WTC11 (cell line): ENCODE data around the gene URM1. TPM values are rescaled to one million over a fixed set of nuclear protein-coding genes. Genes with fewer than 3 reads are reported as not detected.

Source experiments
- ELF4 ChIP-seq: sonication (generic); formaldehyde crosslinking; IDR thresholded peaks from 2 replicates; pipeline ENCODE4 v1.8.1; 2022; ENCODE audit warnings: low read depth, mild to moderate bottlenecking, moderate library complexity, missing genetic modification reagents
- ETV6 ChIP-seq: sonication (generic); formaldehyde crosslinking; IDR thresholded peaks from 2 replicates; pipeline ENCODE4 v1.8.1; 2022; ENCODE audit warnings: mild to moderate bottlenecking, missing genetic modification reagents
- GABPB1 ChIP-seq: sonication (generic); formaldehyde crosslinking; IDR thresholded peaks from 2 replicates; pipeline ENCODE4 v1.8.1; 2023; ENCODE audit warnings: mild to moderate bottlenecking, missing genetic modification reagents
- GTF2I ChIP-seq: fragments of 250-450 bp; sonication (Bioruptor Pico); conservative IDR thresholded peaks from 2 replicates; pipeline ENCODE4 v1.4.0; 2021; ENCODE audit warnings: mild to moderate bottlenecking
- HMGXB4 ChIP-seq: sonication (generic); formaldehyde crosslinking; IDR thresholded peaks from 2 replicates; pipeline ENCODE4 v1.8.1; 2023; ENCODE audit warnings: mild to moderate bottlenecking, moderate library complexity, missing genetic modification reagents
- KAT7 ChIP-seq: sonication (generic); formaldehyde crosslinking; IDR thresholded peaks from 2 replicates; pipeline ENCODE4 v1.8.1; 2023; ENCODE audit warnings: missing genetic modification reagents, mild to moderate bottlenecking, borderline replicate concordance
- NR1H2 ChIP-seq: sonication (generic); formaldehyde crosslinking; IDR thresholded peaks from 2 replicates; pipeline ENCODE4 v1.9.0; 2021; ENCODE audit warnings: mild to moderate bottlenecking, moderate library complexity, missing genetic modification reagents
- PRDM15 ChIP-seq: sonication (generic); formaldehyde crosslinking; IDR thresholded peaks from 2 replicates; pipeline ENCODE4 v1.8.0; 2022; ENCODE audit warnings: missing genetic modification reagents
- PRRX2 ChIP-seq: fragments of 250-450 bp; sonication (Bioruptor Pico); IDR thresholded peaks from 2 replicates; pipeline ENCODE4 v1.8.0; 2021; ENCODE audit warnings: mild to moderate bottlenecking
- RELA ChIP-seq: sonication (generic); formaldehyde crosslinking; IDR thresholded peaks from 2 replicates; pipeline ENCODE4 v1.8.1; 2022; ENCODE audit warnings: missing genetic modification reagents, mild to moderate bottlenecking, borderline replicate concordance
- RORB ChIP-seq: fragments of 250-450 bp; sonication (Bioruptor Pico); IDR thresholded peaks from 2 replicates; pipeline ENCODE4 v1.9.0; 2021; ENCODE audit warnings: mild to moderate bottlenecking
- SP1 ChIP-seq: sonication (generic); formaldehyde crosslinking; conservative IDR thresholded peaks from 2 replicates; pipeline ENCODE4 v1.8.1; 2022; ENCODE audit warnings: missing genetic modification reagents
- TEAD1 ChIP-seq: sonication (generic); formaldehyde crosslinking; IDR thresholded peaks from 2 replicates; pipeline ENCODE4 v1.8.0; 2022; ENCODE audit warnings: mild to moderate bottlenecking, missing genetic modification reagents
- ZNF263 ChIP-seq: sonication (generic); formaldehyde crosslinking; IDR thresholded peaks from 2 replicates; pipeline ENCODE4 v1.8.1; 2022; ENCODE audit warnings: low read depth, mild to moderate bottlenecking, moderate library complexity, missing genetic modification reagents
- total RNA-seq: library from RNA; stranded (reverse); gene quantifications from 3 replicates; pipeline ENCODE4 v1.2.3, GENCODE V29; 2021
- TF ChIP-seq, protein P1 (sequence below): fragments of 250-450 bp; sonication (Bioruptor Pico); IDR thresholded peaks from 2 replicates; pipeline ENCODE4 v2.1.2; 2022; ENCODE audit warnings: mild to moderate bottlenecking, moderate library complexity
- TF ChIP-seq, protein P2 (sequence below): sonication (generic); formaldehyde crosslinking; IDR thresholded peaks from 2 replicates; pipeline ENCODE4 v1.8.0; 2022; ENCODE audit warnings: mild to moderate bottlenecking, missing genetic modification reagents
- TF ChIP-seq, protein P3 (sequence below): fragments of 250-450 bp; sonication (Bioruptor Pico); IDR thresholded peaks from 2 replicates; pipeline ENCODE4 v1.9.0; 2021; ENCODE audit warnings: mild to moderate bottlenecking
- TF ChIP-seq, protein P4 (sequence below): fragments of 200-600 bp; IDR thresholded peaks from 2 replicates; pipeline ENCODE4 v1.8.0; 2022; ENCODE audit warnings: antibody characterized with exemption
- TF ChIP-seq, protein P5 (sequence below): sonication (generic); formaldehyde crosslinking; conservative IDR thresholded peaks from 2 replicates; pipeline ENCODE4 v1.8.1; 2022; ENCODE audit warnings: mild to moderate bottlenecking, missing genetic modification reagents

Gene URM1
- total RNA-seq, 1 experiment from 2014 or later = 67.9 TPM

DNA sequence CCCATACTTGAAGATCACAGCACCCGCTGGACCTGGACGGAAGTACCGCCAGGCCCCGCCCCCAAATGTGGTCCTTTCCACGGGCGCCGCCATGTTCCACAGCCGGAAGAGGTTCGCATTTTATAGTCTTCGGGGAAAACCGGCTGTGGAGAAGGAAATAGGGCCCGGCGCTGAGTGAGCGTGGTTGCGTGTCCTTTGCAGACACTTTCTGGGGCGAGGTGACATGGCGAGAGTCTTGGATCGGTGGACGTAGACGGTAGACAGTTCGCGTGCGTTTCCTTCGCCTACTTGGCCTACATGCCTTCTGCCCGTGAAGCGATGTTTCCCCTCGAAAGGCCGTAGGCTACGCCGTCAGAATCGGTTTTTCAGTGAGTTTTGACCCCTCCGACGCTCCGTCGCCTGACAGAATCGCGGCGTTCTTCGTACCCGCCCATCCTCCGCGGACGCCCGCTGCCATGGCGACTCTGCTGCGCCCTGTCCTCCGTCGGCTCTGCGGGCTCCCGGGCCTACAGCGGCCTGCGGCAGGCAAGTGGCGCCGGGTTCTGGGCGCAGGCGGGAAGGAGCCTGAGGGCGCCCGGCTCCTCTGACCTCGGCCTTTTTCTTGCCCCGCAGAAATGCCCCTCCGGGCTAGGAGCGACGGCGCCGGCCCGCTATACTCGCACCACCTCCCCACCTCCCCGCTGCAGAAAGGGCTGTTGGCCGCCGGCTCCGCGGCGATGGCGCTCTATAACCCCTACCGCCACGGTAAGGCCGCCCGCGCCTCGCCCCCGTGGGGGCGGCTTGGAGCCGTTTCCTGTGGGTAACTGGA lies 48.6 kb upstream of the URM1 start, which contains the start of the genes COQ4 and TRUB2 (continued):
- TF ChIP-seq HMGXB4 (CRISPR knock-in tag) = peak; percentile 96
- TF ChIP-seq ZNF263 (CRISPR knock-in tag) = no peak
- peak; percentile 74; the same call in 1 of the 2 replicates for TF ChIP-seq TEAD1
- no peak for TF ChIP-seq ELF4 (CRISPR knock-in tag)
- TF ChIP-seq, protein P1, sequence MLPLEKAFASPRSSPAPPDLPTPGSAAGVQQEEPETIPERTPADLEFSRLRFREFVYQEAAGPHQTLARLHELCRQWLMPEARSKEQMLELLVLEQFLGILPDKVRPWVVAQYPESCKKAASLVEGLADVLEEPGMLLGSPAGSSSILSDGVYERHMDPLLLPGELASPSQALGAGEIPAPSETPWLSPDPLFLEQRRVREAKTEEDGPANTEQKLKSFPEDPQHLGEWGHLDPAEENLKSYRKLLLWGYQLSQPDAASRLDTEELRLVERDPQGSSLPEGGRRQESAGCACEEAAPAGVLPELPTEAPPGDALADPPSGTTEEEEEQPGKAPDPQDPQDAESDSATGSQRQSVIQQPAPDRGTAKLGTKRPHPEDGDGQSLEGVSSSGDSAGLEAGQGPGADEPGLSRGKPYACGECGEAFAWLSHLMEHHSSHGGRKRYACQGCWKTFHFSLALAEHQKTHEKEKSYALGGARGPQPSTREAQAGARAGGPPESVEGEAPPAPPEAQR (CRISPR knock-in tag) = no peak
- peak; percentile 91 for TF ChIP-seq SP1 (CRISPR knock-in tag)
- no peak for TF ChIP-seq PRRX2 (CRISPR knock-in tag)
- TF ChIP-seq, protein P2, sequence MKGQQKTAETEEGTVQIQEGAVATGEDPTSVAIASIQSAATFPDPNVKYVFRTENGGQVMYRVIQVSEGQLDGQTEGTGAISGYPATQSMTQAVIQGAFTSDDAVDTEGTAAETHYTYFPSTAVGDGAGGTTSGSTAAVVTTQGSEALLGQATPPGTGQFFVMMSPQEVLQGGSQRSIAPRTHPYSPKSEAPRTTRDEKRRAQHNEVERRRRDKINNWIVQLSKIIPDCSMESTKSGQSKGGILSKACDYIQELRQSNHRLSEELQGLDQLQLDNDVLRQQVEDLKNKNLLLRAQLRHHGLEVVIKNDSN = peak; percentile 24; the same call in 1 of the 2 replicates
- TF ChIP-seq GTF2I (CRISPR knock-in tag) = no peak
- TF ChIP-seq RELA = 0 out of 2 replicates have a peak, but pooled peaks have one; percentile 51
- TF ChIP-seq, protein P3, sequence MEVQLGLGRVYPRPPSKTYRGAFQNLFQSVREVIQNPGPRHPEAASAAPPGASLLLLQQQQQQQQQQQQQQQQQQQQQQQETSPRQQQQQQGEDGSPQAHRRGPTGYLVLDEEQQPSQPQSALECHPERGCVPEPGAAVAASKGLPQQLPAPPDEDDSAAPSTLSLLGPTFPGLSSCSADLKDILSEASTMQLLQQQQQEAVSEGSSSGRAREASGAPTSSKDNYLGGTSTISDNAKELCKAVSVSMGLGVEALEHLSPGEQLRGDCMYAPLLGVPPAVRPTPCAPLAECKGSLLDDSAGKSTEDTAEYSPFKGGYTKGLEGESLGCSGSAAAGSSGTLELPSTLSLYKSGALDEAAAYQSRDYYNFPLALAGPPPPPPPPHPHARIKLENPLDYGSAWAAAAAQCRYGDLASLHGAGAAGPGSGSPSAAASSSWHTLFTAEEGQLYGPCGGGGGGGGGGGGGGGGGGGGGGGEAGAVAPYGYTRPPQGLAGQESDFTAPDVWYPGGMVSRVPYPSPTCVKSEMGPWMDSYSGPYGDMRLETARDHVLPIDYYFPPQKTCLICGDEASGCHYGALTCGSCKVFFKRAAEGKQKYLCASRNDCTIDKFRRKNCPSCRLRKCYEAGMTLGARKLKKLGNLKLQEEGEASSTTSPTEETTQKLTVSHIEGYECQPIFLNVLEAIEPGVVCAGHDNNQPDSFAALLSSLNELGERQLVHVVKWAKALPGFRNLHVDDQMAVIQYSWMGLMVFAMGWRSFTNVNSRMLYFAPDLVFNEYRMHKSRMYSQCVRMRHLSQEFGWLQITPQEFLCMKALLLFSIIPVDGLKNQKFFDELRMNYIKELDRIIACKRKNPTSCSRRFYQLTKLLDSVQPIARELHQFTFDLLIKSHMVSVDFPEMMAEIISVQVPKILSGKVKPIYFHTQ = no peak
- peak; percentile 83 for TF ChIP-seq GABPB1 (CRISPR knock-in tag)
- TF ChIP-seq KAT7 = peak; percentile 30; the same call in 1 of the 2 replicates
- no peak for TF ChIP-seq NR1H2 (CRISPR knock-in tag)
- no peak for TF ChIP-seq PRDM15 (CRISPR knock-in tag)
- TF ChIP-seq, protein P4, sequence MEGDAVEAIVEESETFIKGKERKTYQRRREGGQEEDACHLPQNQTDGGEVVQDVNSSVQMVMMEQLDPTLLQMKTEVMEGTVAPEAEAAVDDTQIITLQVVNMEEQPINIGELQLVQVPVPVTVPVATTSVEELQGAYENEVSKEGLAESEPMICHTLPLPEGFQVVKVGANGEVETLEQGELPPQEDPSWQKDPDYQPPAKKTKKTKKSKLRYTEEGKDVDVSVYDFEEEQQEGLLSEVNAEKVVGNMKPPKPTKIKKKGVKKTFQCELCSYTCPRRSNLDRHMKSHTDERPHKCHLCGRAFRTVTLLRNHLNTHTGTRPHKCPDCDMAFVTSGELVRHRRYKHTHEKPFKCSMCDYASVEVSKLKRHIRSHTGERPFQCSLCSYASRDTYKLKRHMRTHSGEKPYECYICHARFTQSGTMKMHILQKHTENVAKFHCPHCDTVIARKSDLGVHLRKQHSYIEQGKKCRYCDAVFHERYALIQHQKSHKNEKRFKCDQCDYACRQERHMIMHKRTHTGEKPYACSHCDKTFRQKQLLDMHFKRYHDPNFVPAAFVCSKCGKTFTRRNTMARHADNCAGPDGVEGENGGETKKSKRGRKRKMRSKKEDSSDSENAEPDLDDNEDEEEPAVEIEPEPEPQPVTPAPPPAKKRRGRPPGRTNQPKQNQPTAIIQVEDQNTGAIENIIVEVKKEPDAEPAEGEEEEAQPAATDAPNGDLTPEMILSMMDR = no peak
- TF ChIP-seq RORB (CRISPR knock-in tag) = no peak
- TF ChIP-seq, protein P5, sequence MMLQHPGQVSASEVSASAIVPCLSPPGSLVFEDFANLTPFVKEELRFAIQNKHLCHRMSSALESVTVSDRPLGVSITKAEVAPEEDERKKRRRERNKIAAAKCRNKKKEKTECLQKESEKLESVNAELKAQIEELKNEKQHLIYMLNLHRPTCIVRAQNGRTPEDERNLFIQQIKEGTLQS = no peak
- no peak for TF ChIP-seq ETV6
- TF ChIP-seq, all 79 proteins: peak for 11
